ENCODE results near the gene DHRS7B. TPM values are rescaled to one million over a fixed set of nuclear protein-coding genes. Genes with fewer than 3 reads are reported as not detected.

Gene DHRS7B
- polyA plus RNA-seq, 1 donor (not counting 4 experiments of a cell fraction or from before 2014, with no cell fraction given) = 33.8 TPM

GRCh38 chr17:21163101-21163500 lies 36.3 kb downstream of the DHRS7B start:
- Histone ChIP-seq H3K4me3 (ENCODE audit: control insufficient read depth in 2 of 3, extremely low read depth in 1 of 3, insufficient read depth in 2 of 3, low read depth in 1 of 3, low read length in 3 of 3) (no peak overlapping the region), H4K20me1 (ENCODE audit: control insufficient read depth, extremely low read depth, insufficient read depth, low read length) (no peaks in the 10 kb centered on the region), H3K9ac (ENCODE audit: control insufficient read depth, extremely low read depth, insufficient read depth, low read length) (no peak overlapping the region), H3K27me3 (ENCODE audit: control insufficient read depth, extremely low read depth, insufficient read depth, low read length) (no peaks in the 10 kb centered on the region), H3K4me2 (ENCODE audit: control insufficient read depth, extremely low read depth, insufficient read depth, low read depth, low read length) (no peak overlapping the region), H2AFZ (ENCODE audit: control insufficient read depth, low read length) (no peak overlapping the region), H3K79me2 (ENCODE audit: control insufficient read depth, insufficient read depth, low read length) (no peaks in the 10 kb centered on the region), H3K9me3 (ENCODE audit: control insufficient read depth, low read depth, low read length) (no peaks in the 10 kb centered on the region), H3K27ac (ENCODE audit: control insufficient read depth, insufficient read depth, low read length) (no peak overlapping the region), H3K36me3 (ENCODE audit: control insufficient read depth in 2 of 2, extremely low read depth in 1 of 2, insufficient read depth in 2 of 2, low read length in 2 of 2) (no peaks in the 10 kb centered on the region), H3K4me1 (ENCODE audit: control insufficient read depth, extremely low read depth, insufficient read depth, low read length) (no peaks in the 10 kb centered on the region), H3K9me1 (ENCODE audit: control insufficient read depth, extremely low read depth, insufficient read depth, low read length) (no peaks in the 10 kb centered on the region)
- no peak for FAIRE-seq
- dilution Hi-C loops (cut with MboI; ENCODE audit: extremely low pct_ligation_motif_present, low sequenced_read_pairs) = no loop called here
- no peak for DNase-seq (ENCODE audit: low read depth, low spot score)
- no peak for TF ChIP-seq EZH2 (IDR thresholded peaks at IDR 0.05; ENCODE audit: low read length)
- TF ChIP-seq, protein P1, sequence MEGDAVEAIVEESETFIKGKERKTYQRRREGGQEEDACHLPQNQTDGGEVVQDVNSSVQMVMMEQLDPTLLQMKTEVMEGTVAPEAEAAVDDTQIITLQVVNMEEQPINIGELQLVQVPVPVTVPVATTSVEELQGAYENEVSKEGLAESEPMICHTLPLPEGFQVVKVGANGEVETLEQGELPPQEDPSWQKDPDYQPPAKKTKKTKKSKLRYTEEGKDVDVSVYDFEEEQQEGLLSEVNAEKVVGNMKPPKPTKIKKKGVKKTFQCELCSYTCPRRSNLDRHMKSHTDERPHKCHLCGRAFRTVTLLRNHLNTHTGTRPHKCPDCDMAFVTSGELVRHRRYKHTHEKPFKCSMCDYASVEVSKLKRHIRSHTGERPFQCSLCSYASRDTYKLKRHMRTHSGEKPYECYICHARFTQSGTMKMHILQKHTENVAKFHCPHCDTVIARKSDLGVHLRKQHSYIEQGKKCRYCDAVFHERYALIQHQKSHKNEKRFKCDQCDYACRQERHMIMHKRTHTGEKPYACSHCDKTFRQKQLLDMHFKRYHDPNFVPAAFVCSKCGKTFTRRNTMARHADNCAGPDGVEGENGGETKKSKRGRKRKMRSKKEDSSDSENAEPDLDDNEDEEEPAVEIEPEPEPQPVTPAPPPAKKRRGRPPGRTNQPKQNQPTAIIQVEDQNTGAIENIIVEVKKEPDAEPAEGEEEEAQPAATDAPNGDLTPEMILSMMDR (optimal IDR thresholded peaks at IDR 0.05 in 1 of 3, IDR thresholded peaks at IDR 0.05 in 1 of 3, conservative IDR thresholded peaks at IDR 0.05 in 1 of 3; ENCODE audit: extremely low read depth in 1 of 3, insufficient read depth in 2 of 3, low read length in 3 of 3) = no peak

DNA sequence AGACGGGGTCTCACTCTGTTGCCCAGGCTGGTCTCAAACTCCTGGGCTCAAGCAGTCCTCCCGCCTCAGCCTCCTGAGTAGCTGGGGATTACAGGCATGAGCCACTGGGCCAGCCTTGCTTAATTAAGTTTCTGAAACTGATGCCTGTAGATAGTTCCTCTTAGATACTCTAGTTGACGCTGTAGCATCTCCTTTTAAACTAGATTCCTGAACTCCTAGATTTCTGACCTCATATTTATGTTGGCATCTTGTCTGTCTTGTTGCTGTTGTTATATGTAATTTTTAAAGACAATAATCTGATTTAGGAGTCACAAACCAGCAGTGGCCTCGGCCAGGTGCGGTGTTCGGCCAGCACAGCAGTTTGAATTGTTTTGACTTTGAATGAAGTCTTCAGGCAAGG lies 37.5 kb downstream of the DHRS7B start:
- DNase-seq (ENCODE audit: low read depth, low spot score) (no peak), FAIRE-seq (no peak)
- H3K4me3 ChIP-seq (ENCODE audit: control insufficient read depth in 2 of 3, extremely low read depth in 1 of 3, insufficient read depth in 2 of 3, low read depth in 1 of 3, low read length in 3 of 3) = no peak overlapping the region
- no peaks in the 10 kb centered on the region for H3K9me1 ChIP-seq (ENCODE audit: control insufficient read depth, extremely low read depth, insufficient read depth, low read length)
- TF ChIP-seq, protein P1 (optimal IDR thresholded peaks at IDR 0.05 in 1 of 3, IDR thresholded peaks at IDR 0.05 in 1 of 3, conservative IDR thresholded peaks at IDR 0.05 in 1 of 3; ENCODE audit: extremely low read depth in 1 of 3, insufficient read depth in 2 of 3, low read length in 3 of 3) = no peak
- TF ChIP-seq EZH2 (IDR thresholded peaks at IDR 0.05; ENCODE audit: low read length) = no peak
- no peak overlapping the region for H2AFZ ChIP-seq (ENCODE audit: control insufficient read depth, low read length)
- H3K9me3 ChIP-seq (ENCODE audit: control insufficient read depth, low read depth, low read length) = no peaks in the 10 kb centered on the region
- no peaks in the 10 kb centered on the region for H4K20me1 ChIP-seq (ENCODE audit: control insufficient read depth, extremely low read depth, insufficient read depth, low read length)
- no peak overlapping the region for H3K27ac ChIP-seq (ENCODE audit: control insufficient read depth, insufficient read depth, low read length)
- no peaks in the 10 kb centered on the region for H3K4me1 ChIP-seq (ENCODE audit: control insufficient read depth, extremely low read depth, insufficient read depth, low read length)
- H3K4me2 ChIP-seq (ENCODE audit: control insufficient read depth, extremely low read depth, insufficient read depth, low read depth, low read length) = no peak overlapping the region
- H3K36me3 ChIP-seq (ENCODE audit: control insufficient read depth in 2 of 2, extremely low read depth in 1 of 2, insufficient read depth in 2 of 2, low read length in 2 of 2) = no peaks in the 10 kb centered on the region
- H3K27me3 ChIP-seq (ENCODE audit: control insufficient read depth, extremely low read depth, insufficient read depth, low read length) = no peaks in the 10 kb centered on the region
- H3K9ac ChIP-seq (ENCODE audit: control insufficient read depth, extremely low read depth, insufficient read depth, low read length) = no peak overlapping the region
- no peaks in the 10 kb centered on the region for H3K79me2 ChIP-seq (ENCODE audit: control insufficient read depth, insufficient read depth, low read length)
- dilution Hi-C loops (cut with MboI; ENCODE audit: extremely low pct_ligation_motif_present, low sequenced_read_pairs) = no loop called here
